HEK293T (cell line): ENCODE data around the gene DUSP18.

Experiments used
- ARNT ChIP-seq: fragments of 450-650 bp; IDR thresholded peaks from 2 replicates; pipeline ENCODE4 v1.6.1; 2017; ENCODE audit warnings: mild to moderate bottlenecking
- BHLHE40 ChIP-seq: fragments of 450-650 bp; IDR thresholded peaks from 2 replicates; pipeline ENCODE4 v1.6.1; 2016; ENCODE audit warnings: mild to moderate bottlenecking, moderate library complexity, borderline replicate concordance
- FOXA1 ChIP-seq: fragments of 450-650 bp; IDR thresholded peaks from 2 replicates; pipeline ENCODE4 v1.6.1; 2016; ENCODE audit warnings: mild to moderate bottlenecking
- FOXK2 ChIP-seq: fragments of 450-650 bp; IDR thresholded peaks from 2 replicates; pipeline ENCODE4 v1.6.1; 2016; ENCODE audit warnings: mild to moderate bottlenecking
- FOXM1 ChIP-seq: fragments of 450-650 bp; IDR thresholded peaks from 2 replicates; pipeline ENCODE4 v1.6.1; 2017; ENCODE audit warnings: mild to moderate bottlenecking, borderline replicate concordance
- HDGF ChIP-seq: fragments of 450-650 bp; IDR thresholded peaks from 2 replicates; pipeline ENCODE4 v1.6.1; 2017; ENCODE audit warnings: antibody characterized with exemption, borderline replicate concordance
- L3MBTL2 ChIP-seq: fragments of 450-650 bp; conservative IDR thresholded peaks from 2 replicates; pipeline ENCODE4 v1.6.1; 2016; ENCODE audit warnings: mild to moderate bottlenecking
- LEF1 ChIP-seq: fragments of 450-650 bp; IDR thresholded peaks from 2 replicates; pipeline ENCODE4 v1.6.1; 2017; ENCODE audit warnings: mild to moderate bottlenecking, borderline replicate concordance
- NFRKB ChIP-seq: fragments of 450-650 bp; IDR thresholded peaks from 2 replicates; pipeline ENCODE4 v1.6.1; 2016; ENCODE audit warnings: mild to moderate bottlenecking, moderate library complexity
- SP1 ChIP-seq: fragments of 450-650 bp; IDR thresholded peaks from 2 replicates; pipeline ENCODE4 v1.6.1; 2017
- SUZ12 ChIP-seq: fragments of 450-650 bp; IDR thresholded peaks from 2 replicates; pipeline ENCODE4 v1.6.1; 2016; ENCODE audit warnings: mild to moderate bottlenecking
- TARDBP ChIP-seq: fragments of 450-650 bp; IDR thresholded peaks from 2 replicates; pipeline ENCODE4 v1.6.1; 2016

- no peak for TF ChIP-seq BHLHE40
- no peak for TF ChIP-seq SP1
- TF ChIP-seq TARDBP: no peak
- TF ChIP-seq FOXM1: no peak
- no peak for TF ChIP-seq FOXA1
- no peak for TF ChIP-seq ARNT
- no peak for TF ChIP-seq NFRKB
- TF ChIP-seq SUZ12: no peak
- TF ChIP-seq FOXK2: no peak
- TF ChIP-seq L3MBTL2: no peak
- TF ChIP-seq HDGF: no peak
- no peak for TF ChIP-seq LEF1
These were observed 31.2 kb downstream of the DUSP18 start for GRCh38 chr22:30636226-30637077.
